HCT116 (cell line): ENCODE data around the gene IQCM.
"Not testable (repeated sequence)": the region's sequence is repeated elsewhere in the genome, so short reads cannot be mapped to it uniquely, and the experiment has no call there.

Source experiments
- POLR2A ChIP-seq: IDR thresholded peaks from 2 replicates; pipeline ENCODE4 v1.7.0; 2011; ENCODE audit warnings: borderline replicate concordance; ENCODE audit not compliant: insufficient read depth, insufficient read length; ENCODE audit errors: extremely low read depth
- RAD21 ChIP-seq: IDR thresholded peaks from 2 replicates; pipeline ENCODE4 v1.6.1; 2012; ENCODE audit warnings: low read depth, mild to moderate bottlenecking

- not testable (repeated sequence) for TF ChIP-seq RAD21, POLR2A
Measured at GRCh38 chr4:149341117-149341516, 474.5 kb downstream of the IQCM start.
